AG09309 (cell line): ENCODE measurements around the gene SEPTIN11.

ENCODE experiments used
- DNase-seq: peaks from one replicate; pipeline ENCODE4 v3.0.0-alpha.2; 2010; ENCODE audit warnings: low read depth
- H3K4me3 ChIP-seq: 2 replicates; pipeline ENCODE4 v1.5.1; 2011; ENCODE audit warnings: mild to moderate bottlenecking, low read depth, low read length, moderate library complexity; ENCODE audit not compliant: control insufficient read depth
- TF ChIP-seq, protein P1 (sequence below): IDR thresholded peaks from 2 replicates; pipeline ENCODE4 v1.5.1; 2011; ENCODE audit warnings: mild to moderate bottlenecking, low read depth, low read length, inconsistent platforms; ENCODE audit not compliant: insufficient read depth, control insufficient read depth; ENCODE audit errors: missing control alignments

SEPTIN11 gene

DNA sequence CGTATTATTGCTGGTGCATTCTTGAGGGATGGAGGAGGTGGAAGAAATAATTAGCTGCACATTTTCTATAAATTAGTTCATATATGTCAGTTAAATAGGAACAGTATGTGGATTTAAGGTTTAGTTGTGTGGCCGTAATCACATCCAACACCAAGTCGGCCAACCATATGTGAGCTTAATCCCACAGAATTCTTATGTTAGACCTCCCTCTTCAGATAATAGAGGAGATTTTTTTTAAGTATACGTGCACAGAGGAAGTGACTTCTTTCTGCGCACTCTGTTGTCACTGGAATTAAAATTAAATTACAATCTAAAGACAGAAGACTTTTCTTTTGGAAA is 2.1 kb downstream of the SEPTIN11 start:
- no peak for DNase-seq
- H3K4me3 ChIP-seq, result peak overlapping the region; percentile 88
- TF ChIP-seq, protein P1, sequence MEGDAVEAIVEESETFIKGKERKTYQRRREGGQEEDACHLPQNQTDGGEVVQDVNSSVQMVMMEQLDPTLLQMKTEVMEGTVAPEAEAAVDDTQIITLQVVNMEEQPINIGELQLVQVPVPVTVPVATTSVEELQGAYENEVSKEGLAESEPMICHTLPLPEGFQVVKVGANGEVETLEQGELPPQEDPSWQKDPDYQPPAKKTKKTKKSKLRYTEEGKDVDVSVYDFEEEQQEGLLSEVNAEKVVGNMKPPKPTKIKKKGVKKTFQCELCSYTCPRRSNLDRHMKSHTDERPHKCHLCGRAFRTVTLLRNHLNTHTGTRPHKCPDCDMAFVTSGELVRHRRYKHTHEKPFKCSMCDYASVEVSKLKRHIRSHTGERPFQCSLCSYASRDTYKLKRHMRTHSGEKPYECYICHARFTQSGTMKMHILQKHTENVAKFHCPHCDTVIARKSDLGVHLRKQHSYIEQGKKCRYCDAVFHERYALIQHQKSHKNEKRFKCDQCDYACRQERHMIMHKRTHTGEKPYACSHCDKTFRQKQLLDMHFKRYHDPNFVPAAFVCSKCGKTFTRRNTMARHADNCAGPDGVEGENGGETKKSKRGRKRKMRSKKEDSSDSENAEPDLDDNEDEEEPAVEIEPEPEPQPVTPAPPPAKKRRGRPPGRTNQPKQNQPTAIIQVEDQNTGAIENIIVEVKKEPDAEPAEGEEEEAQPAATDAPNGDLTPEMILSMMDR, result no peak

DNA sequence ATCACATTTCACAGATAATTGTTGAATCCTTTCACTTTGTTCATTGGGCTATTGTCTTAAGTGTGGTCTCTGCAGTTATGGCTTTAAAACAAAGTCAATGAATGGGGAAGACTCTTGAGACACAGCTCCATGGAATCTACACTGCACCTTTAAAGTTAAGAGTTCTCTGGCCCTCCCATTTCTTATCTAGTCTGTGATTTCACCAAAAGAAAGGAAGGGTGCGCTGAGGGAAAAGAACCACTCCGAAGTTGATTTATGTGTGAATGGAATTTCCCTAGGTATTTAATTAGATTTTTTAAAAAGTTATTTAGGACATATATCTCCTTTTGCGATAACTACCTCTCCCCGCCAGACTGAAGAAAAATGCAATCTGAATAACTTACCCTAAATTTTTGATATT is 2.5 kb downstream of the SEPTIN11 start:
- H3K4me3 ChIP-seq, result peak overlapping the region; percentile 88
- TF ChIP-seq, protein P1, result no peak
- DNase-seq, result no peak

DNA sequence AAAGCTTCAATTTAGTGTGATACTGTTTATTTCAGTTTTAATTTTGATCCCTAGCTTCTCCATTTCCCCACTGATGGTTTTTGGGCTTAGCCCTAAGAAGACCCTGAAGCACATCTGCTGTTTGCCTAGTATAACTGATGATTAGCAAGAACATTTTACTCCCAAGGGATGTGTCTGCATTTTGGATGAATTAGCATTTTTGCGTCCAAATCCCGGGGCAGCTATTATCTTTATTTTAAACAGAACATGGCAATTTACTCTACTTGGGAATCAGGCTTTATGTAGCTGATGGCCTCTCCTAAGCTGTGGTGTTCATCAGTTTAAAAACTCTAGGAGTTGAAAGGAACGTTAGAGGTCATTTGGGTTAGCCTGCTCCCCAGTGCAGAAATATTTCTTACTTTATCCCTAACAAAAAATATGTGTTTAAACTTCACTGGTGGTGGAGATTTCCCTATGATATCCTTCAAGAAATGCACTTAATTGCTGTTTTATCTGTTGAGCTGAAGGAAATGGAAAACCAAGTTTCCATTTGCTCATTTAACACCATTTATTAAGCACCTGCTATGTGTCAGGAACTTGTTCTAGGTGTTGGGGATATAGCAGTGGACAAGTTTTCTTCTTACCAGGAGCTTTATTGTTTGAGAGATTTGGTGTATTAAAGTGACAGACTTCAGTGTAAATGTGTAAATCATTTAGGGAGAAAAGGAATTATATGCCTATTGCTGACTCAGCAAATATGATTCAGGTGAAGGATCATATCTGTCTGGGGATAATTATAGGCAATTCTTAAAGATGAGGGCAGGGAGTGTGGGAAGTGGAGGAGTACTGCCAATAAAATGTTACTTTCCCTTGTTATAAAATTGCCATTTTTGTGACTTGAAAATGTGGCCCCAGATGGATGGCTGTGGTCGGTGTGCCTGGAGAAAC is 3.4 kb downstream of the SEPTIN11 start:
- TF ChIP-seq, protein P1, result no peak
- no peak for DNase-seq
- H3K4me3 ChIP-seq, result peak overlapping the region; percentile 88

DNA sequence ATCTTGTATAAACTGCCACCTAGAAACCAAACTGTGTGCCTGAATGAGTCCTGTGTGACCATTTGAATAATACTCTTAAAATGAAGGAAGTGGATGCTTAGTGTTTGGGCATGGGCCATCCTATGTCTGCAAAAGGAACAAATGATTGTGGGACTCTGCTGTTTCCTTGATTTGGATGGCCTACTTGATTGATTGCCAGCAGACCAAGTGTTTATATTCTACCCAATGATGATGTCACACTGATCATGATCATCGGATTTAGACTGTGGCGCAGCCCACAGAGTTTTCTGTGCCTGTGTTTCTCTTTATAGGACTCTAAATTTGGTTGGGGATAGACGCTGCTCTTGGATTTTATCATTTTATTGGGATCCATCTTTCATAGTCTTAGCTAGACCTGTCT is 4.4 kb downstream of the SEPTIN11 start:
- no peak overlapping the region for H3K4me3 ChIP-seq
- TF ChIP-seq, protein P1, result no peak

DNA sequence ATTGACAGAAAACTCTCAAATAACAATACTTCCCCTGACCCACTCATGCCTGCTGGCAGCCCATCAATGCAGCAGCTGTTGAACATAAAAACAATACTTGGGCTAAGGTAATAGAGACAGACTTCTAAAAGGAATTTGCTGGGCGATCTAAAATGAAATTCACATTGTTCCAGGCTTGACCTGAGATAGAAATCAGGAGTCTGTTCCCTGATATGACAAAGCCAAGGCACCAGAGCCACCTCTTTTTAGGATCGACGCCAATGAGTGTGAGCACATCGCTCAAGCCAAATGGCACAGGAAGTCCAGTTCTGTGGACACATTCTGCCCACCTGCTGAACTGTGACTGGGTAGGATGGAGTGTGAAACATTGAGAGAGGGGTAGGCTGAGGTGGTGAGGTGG is 4.9 kb downstream of the SEPTIN11 start:
- DNase-seq, result no peak
- no peak overlapping the region for H3K4me3 ChIP-seq
- TF ChIP-seq, protein P1, result no peak

More for the DNA sequence above, 4.4 kb downstream of the SEPTIN11 start:
- no peak for DNase-seq

DNA sequence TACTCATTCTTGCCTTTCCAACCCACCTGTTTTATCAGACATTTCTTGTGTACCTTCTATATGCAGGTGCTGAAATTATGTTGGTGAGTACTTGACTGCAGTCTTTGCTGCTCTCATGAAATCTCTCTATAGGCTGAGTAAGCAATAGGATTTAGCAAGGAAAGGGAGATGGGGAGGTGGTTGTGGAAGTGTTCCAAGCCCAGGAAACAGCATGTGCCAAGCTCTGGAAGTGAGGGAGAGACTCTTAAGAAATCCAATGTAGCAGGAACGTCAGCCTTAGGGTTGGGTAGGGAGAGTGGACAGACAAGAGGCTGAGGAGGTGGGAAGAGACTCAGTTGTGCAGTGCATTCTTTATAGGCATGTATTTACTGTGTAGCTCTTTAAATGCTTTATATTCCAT is 5.6 kb downstream of the SEPTIN11 start:
- no peak overlapping the region for H3K4me3 ChIP-seq
- TF ChIP-seq, protein P1, result no peak
- DNase-seq, result peak; percentile 61
